Right forelimb (tissue), 1 donor: Measurements from ENCODE around the gene UGT1A9.
"Not testable (repeated sequence)": the region's sequence is repeated elsewhere in the genome, so short reads cannot be mapped to it uniquely, and the experiment has no call there.

Experiments used
- DNase-seq: peaks from one replicate; pipeline ENCODE4 v3.0.0-alpha.2; 2018

The UGT1A9 gene

GRCh38 chr2:233671290-233672161 lies at the start of gene UGT1A9:
TSS of gene UGT1A9 (plus strand) at chr2:233671898. CDS start at chr2:233671935, 37 bp downstream.
- no peak for DNase-seq

DNA sequence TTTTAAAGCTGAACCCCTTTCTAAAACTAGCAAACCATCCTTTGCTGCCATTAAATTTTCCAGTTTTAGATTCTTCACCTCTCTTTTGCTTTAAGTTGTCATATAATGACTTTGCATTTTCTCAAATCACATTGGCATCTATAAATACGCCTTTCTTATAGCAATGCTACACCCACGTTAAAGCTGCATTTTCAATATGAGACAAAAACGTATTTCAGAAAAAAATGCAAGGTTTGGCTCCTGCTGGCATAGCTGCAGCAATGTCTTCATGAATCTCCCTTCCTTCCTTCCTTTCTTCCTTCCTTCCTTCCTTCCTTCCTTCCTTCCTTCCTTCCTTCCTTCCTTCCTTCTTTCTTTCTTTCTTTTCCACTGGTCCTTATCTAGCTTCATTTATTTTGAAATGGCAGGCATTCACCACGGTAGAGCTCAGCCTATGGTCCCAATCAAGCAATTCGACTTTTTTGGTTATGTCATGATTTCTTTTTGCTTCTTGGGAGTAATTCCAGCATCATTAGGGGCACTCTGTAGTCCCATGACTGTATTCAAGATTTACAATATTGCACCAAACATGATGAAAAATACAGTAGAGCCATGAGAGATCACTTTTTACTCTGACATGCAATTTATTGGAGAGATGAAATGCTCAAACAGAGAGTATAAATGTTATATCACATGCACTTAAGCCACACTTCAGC lies 44.2 kb upstream of the UGT1A9 start:
- no peak for DNase-seq

- DNase-seq = not testable (repeated sequence)
Measured at GRCh38 chr2:233636306-233636705, 35.4 kb upstream of the UGT1A9 start, which contains the start of gene UGT1A10. TSS of gene UGT1A10 (plus strand) at chr2:233636448. CDS start at chr2:233636523, 75 bp downstream.

GRCh38 chr2:233638836-233639235 lies 32.9 kb upstream of the UGT1A9 start:
- no peak for DNase-seq

DNA sequence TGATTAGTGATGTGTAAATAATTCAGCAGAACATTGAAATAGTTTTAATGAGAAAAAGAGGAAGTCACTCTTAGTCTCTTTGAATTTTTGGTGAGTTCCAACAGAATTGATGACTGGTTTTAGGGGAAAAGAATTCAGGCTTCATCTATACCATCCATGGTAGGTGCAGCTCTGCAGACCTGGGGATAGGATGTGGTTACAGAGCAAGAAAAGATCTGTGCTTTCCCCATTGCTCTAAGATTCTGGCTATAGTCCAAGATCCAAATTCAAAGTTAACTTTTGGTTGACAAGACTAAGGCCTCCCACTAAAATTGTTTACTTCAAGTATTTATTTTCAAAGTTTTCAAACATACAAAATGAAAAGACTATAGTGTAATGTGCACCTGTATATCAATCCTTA lies 31.8 kb upstream of the UGT1A9 start:
- no peak for DNase-seq

DNA sequence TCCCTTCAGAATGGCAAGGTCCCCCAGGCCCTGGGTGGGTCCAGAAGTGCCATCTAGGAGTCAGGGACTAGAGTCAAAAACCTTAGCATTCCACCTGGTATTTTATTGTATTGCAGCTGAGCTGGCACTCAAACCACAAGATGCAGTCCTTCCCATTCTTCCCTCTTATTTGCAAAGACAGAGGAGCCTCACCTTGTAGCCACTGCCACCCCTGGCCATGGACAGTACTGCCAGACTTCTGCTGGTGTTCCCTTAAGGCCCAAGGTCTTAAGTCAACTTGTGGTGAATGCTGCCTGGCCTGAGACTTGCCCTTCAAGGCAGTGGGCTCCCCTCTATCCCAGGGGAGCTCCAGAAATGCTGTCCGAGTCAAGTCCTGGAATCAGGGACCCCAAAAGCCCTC lies 28.6 kb upstream of the UGT1A9 start:
- DNase-seq = no peak

GRCh38 chr2:233646033-233646432 lies 25.7 kb upstream of the UGT1A9 start:
- DNase-seq = not testable (repeated sequence)

- DNase-seq = no peak
Measured at GRCh38 chr2:233650981-233651380, 20.7 kb upstream of the UGT1A9 start.

DNA sequence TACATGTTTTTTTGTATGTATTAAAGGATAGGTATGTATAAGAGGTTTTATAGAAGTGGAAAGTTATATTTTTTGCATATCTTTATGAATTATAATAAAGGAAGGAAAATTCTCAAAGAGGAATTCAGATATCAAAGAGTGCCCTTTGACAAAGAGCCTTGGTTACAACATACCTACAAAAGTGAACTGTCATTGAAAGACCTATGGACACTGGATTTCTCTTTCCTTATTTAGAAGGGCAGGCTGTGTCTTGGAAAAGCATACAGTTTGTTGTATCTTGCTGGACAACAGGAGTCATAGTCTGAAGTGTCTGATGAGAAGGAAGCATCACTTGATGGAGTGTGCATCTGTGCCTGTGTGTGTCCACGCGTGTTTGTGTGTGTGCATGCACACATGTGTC lies 20.3 kb upstream of the UGT1A9 start:
- no peak for DNase-seq

- DNase-seq = no peak
Measured at GRCh38 chr2:233654501-233654900, 17.2 kb upstream of the UGT1A9 start.

DNA sequence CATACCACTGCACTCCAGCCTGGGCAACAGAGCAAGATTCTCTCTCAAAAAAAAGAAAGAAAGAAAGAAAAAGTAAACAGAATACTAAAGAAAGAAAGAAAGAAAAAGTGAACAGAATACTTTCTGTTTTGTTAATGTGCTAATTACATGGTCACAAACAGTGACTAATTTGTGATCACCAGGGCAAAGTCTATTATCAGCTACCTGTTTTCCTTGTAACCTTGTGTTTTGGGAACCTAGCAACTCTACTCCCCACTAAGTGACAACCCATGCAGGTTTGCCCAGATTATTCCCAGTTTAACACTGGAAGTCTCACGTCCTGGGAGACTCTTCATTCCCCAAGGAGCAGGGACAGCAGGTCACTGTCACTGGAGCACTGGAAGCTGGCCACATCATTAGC lies 16.7 kb upstream of the UGT1A9 start:
- DNase-seq = no peak

- DNase-seq = not testable (repeated sequence)
Measured at GRCh38 chr2:233655943-233656342, 15.8 kb upstream of the UGT1A9 start.

DNA sequence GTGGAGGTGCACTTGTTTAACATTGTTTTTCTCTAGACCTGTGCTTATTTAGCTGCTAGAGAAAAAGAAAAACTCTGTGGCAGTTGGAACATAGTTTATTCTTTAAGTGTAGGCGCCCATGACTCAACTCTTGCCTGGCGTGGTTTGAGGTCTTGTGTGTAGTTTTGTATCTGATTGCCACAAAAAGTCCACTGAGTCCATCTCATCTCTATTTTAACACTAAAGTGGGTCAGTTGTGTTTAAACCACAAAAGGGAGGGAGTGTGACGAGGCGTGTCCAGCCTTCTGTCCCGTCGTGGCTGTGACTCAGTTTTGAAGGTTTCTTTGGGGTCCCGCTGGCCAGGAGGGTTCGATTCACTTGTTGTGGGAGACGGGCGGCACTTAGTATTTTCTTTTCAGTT lies 15.3 kb upstream of the UGT1A9 start:
- no peak for DNase-seq

GRCh38 chr2:233658610-233659009 lies 13.1 kb upstream of the UGT1A9 start:
- DNase-seq = no peak

DNA sequence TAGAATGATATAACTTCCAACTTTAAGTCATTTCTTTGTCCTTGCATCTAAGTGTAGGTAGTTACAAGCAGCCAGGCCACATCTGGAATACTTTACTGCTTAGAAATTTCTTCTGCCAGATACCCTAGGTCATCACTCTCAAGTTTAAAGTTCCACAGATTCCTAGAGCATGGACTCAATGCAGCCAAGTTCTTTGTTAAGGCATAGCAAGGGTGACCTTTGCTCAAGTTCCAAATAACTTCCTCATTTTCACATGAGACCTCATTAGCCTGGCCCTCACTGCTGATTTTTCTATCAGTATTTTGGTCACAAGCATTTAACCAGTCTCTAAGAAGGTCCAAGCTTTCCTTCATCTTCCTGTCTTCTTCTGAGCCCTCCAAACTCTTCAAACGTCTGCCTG lies 7.8 kb upstream of the UGT1A9 start:
- no peak for DNase-seq

GRCh38 chr2:233668605-233669260 lies 3.0 kb upstream of the UGT1A9 start:
- DNase-seq = no peak

- DNase-seq = no peak
Measured at GRCh38 chr2:233672886-233673285, 1.2 kb downstream of the UGT1A9 start.

DNA sequence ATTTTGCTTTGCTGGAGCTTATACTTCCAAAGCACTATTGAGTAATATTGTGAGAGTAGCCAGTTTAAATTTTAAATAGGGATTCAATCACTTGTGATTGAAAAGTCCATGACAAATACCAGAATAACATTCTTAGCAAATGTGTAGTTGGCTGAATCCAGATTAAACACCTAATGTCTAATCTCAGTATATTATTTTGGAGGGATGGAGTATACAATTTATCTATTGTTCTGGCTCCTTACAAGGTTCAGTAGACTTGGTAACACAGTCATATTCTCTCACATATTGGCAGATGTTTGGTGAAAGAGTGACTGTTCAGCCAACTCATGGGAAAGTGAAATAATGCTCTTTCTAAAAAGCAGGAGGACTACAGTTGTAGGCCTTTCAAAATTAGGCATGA lies 2.2 kb downstream of the UGT1A9 start:
- DNase-seq = no peak

- no peak for DNase-seq
Measured at GRCh38 chr2:233674314-233674713, 2.6 kb downstream of the UGT1A9 start.

GRCh38 chr2:233674995-233675394 lies 3.3 kb downstream of the UGT1A9 start:
- no peak for DNase-seq

DNA sequence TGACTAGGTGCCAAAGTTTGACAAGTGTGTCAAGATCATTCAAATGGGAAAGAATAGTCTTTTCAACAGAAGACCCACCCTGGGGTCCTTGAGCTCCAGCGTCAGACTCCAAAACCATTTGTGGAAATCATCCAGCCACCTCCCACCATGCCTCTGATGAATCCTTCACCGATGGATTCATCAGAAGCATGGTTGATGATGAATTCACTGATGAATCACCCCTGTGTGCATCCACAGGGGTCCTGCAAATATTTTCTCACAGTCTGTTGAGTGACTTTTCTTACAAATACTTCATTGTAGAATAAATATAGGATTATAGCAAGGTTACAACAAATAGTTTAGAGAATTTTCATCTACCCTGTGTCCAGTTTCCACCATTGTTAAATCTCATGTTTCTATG lies 4.3 kb downstream of the UGT1A9 start:
- DNase-seq = no peak

GRCh38 chr2:233679196-233679595 lies 7.5 kb downstream of the UGT1A9 start:
- DNase-seq = no peak

- no peak for DNase-seq
Measured at GRCh38 chr2:233680361-233681045, 8.8 kb downstream of the UGT1A9 start.
